Suprapubic skin (tissue), 4 donors: ENCODE measurements around the gene GRIN1.

Experiments used
- EP300 ChIP-seq: sonication (generic); formaldehyde crosslinking; IDR thresholded peaks from one replicate; pipeline ENCODE4 v1.6.1; 2017; ENCODE audit warnings: antibody characterized with exemption
- POLR2A ChIP-seq, 2 donors: fragments of 450-650 bp; IDR thresholded peaks; one replicate each; pipeline ENCODE4 v1.6.1; 2017; ENCODE audit warnings: antibody characterized with exemption in 2 of 2, mild to moderate bottlenecking in 2 of 2, moderate library complexity in 2 of 2
- POLR2AphosphoS5 ChIP-seq, 3 donors: sonication (generic); formaldehyde crosslinking; IDR thresholded peaks; one replicate each; pipeline ENCODE4 v1.6.1; 2017; ENCODE audit warnings: antibody characterized with exemption in 3 of 3

DNA sequence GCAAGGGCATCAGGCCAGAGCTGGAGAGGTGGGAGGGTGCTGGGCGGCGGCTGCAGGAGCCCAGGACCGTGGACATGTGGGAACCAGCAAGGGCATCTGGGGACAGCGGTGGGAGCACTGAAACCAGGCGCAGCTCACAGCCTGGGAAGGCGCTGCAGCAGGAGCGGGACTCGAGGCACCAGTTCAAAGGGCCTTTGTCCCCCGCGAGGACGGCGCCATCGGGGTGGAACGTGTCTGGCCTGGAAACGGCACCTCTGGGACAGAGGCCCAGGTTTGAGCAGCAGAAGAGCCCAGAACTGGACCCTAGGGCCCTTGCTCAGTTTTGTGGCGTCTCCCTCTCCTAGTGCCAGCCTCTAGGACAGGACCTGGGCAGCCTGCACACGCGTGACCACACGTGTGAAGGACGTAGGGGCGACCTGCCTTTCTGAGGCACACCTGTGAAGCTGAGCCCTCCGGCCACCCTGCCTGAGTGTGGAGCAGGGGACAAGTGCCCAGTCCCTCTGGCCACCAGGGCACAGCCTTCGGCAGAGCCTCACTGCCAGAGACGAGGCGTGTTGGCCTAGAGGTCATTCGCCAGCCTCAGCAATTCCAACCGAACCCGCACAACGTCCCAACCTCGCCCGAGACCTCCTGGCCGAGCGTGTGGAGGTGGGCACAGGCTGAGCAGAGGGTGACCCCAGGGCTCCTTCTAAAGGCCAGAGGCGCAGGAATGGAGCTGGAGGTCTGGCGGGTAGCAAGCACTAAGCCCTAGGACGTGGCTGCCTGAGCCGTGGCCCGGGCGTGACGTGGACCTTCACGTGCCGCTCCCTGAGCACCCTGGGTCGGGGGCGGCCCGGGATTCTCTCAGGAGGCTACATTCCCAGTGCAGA lies 35.1 kb downstream of the GRIN1 start:
- TF ChIP-seq POLR2A (IDR thresholded peaks at IDR 0.05) (no peak), POLR2AphosphoS5 (IDR thresholded peaks at IDR 0.05) (no peak), EP300 (no peak)
